AG09319 (cell line): ENCODE data around the gene PDCD7.
A peak's percentile ranks its signal among the peaks of the same experiment; 100 is the strongest.

Experiments used
- DNase-seq: peaks from one replicate; pipeline ENCODE4 v3.0.0-alpha.2; 2010; ENCODE audit warnings: low read depth; ENCODE audit errors: extremely low read depth
- TF ChIP-seq, protein P1 (sequence below): IDR thresholded peaks from 2 replicates; pipeline ENCODE4 v1.5.1; 2011; ENCODE audit warnings: low read depth, mild to moderate bottlenecking, inconsistent platforms, low read length, moderate library complexity

The PDCD7 gene

DNA sequence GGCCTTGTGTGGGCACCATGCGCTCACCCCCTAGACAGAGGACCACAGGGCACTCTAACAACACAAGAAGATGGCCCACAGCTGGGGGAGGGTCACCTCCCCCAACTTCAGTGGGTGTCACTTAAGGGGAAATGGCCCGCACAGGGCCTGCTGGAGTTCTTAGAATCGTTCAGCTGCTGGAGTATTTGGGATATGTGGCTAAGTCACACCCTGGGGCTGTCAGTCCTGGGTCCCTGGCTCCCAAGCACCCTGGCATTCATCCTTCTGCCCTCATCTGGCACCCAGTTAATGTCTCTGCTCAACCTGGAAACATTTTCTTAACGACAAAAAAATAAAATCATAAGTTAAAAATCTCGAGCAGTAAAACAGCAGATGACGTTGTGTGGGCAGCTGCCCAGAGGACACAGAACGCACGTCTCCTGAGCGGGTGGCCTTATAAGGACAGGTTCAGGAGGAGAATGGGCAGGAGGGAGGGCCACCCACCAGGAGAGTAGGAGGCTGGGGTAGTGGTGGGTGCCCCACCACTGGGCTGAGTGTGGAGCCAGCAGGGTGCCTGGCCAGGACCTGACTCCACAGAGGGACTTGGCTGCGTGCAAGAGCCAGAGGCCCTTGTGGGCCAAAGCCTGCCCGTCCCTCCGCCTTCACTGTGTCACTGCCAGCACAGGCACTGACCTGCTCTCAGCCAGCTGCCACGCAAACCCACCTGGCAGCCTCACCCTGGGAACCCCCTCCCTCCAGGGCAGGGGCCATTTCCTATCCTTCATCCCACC, 45.5 kb downstream of the PDCD7 start:
- TF ChIP-seq, protein P1, sequence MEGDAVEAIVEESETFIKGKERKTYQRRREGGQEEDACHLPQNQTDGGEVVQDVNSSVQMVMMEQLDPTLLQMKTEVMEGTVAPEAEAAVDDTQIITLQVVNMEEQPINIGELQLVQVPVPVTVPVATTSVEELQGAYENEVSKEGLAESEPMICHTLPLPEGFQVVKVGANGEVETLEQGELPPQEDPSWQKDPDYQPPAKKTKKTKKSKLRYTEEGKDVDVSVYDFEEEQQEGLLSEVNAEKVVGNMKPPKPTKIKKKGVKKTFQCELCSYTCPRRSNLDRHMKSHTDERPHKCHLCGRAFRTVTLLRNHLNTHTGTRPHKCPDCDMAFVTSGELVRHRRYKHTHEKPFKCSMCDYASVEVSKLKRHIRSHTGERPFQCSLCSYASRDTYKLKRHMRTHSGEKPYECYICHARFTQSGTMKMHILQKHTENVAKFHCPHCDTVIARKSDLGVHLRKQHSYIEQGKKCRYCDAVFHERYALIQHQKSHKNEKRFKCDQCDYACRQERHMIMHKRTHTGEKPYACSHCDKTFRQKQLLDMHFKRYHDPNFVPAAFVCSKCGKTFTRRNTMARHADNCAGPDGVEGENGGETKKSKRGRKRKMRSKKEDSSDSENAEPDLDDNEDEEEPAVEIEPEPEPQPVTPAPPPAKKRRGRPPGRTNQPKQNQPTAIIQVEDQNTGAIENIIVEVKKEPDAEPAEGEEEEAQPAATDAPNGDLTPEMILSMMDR, result no peak
- DNase-seq, result no peak

DNA sequence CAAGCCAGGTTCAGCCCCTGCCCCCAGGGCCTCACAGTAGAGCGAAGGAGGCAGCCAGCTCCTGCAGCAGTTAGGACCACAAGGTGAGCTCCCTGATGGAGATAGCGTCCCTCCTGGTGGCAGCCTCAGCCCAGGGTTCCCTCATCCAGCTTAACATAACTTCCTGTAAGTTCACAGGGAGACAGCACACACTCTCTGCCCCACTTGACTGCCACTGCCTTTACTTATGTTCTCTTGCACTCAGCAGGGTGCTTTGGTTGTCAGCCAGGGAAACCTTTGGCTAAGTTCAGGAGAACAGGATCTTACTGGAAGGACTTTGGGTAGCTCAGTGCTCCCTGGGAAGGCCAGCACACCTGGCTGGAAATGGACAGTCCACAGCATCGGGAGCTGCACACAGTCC, 46.2 kb downstream of the PDCD7 start:
- TF ChIP-seq, protein P1, result no peak
- no peak for DNase-seq

DNA sequence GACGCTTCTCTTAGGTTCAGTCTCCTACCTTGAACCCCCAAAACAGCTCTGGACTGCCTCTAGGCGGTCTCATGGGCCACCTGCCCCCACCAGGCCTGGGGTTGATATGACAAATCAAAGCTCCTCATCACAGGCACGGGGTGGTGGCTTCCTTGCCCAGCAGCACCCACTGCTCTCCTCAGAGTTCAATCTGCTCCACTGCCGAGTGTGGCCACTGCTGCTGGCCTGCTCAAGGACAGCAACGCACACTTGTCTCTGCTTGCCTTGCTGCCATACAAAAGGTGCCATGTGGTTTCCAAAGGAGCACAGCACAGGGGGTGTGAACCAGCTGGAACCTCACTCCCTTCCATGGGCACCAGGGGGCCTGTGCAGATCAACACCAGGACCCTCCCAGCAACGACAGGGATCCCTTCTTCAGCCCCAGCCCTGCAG, 46.9 kb downstream of the PDCD7 start:
- DNase-seq, result no peak

DNA sequence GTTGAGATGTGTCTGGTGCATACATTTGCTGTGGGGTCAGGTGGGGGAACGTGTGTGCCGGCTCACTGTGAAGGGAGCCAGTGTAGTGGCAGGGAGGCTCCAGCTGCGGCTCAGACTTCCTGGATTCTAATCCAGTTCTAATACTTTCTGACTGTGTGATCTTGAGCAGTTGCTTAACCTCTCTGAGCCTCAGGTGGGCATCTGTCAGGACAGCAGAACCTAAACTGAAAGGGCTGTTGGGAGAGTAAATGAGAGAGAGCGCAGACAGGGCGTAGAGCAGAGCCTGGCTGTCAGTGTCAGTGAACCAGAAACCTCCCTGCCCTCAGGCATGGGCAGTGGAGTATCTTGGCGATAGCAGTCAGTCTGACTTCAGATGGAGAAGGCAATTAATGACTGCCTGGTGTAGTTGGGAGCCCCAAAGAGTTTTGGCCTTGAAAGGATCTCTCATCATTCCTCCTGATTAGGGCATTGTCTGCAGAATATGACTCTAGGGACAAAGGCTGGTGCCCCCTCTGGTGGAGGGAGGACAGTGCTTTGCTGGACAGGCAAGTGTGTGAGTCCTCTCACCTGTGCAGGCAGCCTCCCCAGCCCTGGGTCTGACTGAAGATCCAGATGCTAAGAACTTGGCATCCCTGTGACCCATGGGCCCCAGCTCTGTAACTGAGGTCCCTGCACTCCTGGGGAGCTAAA, 47.5 kb downstream of the PDCD7 start:
- DNase-seq, result no peak
- TF ChIP-seq, protein P1, result peak; percentile 49

More for the DNA sequence above, 46.9 kb downstream of the PDCD7 start:
- TF ChIP-seq, protein P1, result no peak; the same call in none of the 2 replicates

DNA sequence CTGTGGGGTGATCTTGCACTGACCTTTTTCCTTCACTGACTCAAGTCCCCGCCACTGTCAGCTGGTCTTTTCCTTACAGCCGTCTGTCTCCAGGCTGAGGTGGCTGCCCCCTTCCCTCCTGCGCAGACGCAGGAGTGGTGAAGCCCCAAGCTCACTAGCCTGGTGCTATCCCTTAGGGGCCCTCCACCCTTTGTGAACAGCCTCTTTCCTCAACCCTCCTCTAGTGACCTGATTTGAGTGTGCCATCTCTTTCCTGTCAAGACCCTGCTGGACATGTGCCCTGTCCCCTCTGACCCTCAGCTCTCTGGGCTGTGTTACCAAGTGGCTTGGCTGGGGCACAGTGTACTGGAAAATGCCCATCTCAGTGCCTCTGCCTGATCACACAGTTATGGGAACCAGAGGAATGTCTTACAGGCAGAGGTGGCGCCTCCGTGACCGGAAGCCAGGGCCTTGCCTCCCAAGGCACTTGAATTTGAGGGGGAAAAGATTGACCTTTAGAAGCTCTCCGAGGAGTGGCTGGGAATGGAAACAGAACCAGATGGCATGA, 48.3 kb downstream of the PDCD7 start:
- no peak for DNase-seq
- TF ChIP-seq, protein P1, result no peak

DNA sequence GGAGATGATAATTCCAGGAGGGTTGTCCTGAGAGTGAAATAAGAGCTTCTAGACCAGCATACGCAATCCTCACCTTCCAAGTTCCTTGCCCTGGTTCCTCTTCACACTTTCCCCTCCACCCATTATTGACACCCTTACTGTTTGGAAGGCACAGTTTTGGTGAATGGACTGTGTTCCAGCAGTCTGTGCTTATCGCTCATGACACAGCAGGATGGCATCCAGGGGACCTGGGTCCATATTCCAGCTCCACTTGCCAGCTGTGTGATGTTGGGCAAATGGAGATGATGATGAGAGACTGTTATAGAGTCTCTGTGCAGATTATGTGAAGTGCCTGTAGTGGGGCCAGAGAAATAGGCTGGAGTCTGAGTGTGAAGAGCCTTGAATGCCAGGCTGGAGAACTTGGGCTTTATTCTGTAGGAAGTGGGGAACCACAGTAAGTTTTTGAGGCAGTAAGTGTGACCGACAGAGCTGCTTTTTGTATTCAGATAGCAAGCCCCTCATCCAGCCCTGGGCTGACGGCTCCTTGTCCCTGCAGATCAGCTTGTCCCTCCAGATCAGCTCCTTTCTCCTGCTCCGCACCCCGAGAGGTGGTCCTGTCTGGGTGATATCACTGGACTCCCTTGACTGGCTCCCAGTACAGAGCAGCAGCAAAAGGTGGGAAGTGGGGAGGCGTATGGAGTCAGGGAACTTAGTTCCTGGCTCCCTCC, 49.0 kb downstream of the PDCD7 start:
- no peak for DNase-seq
- TF ChIP-seq, protein P1, result no peak
